ENCODE results near the gene PIGQ.

The PIGQ gene

DNA sequence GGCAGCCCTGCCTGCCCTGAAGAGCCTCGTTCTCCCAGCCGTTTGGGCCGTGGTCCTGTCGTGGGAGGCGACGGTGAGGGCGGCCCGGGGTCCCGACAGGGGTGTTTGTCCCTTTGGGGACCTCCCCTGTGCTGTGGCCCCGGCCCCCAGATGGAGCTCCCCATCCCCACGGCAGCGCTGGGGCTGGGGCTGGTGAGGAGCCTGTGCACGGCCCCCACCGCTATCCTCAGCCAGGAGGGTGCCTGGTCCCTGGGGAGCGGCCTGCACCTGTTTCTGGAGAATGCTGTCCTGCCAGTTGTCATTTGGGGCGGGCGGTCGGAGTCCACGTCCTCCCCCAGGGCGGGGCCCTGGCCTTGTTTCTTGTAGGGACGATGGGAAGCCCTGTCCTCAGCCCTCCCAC lies 35.6 kb upstream of the PIGQ start:
- Histone ChIP-seq H3K27ac (ENCODE audit: low read depth, low read length) (no peak overlapping the region), H3K9ac (ENCODE audit: low read length) (no peak overlapping the region), H3K36me3 (ENCODE audit: low read length) (no peaks in the 10 kb centered on the region), H3K27me3 (ENCODE audit: low read length) (no peaks in the 10 kb centered on the region), H3K9me3 (ENCODE audit: insufficient read depth, low read length) (no peaks in the 10 kb centered on the region), H3F3A (ENCODE audit: insufficient read depth) (no peaks in the 10 kb centered on the region), H3K9me2 (replicated peaks; ENCODE audit: insufficient read depth, low read length) (no peaks in the 10 kb centered on the region), H3K79me2 (ENCODE audit: insufficient read depth, low read length) (peaks cover 64% of the 10 kb centered on the region), H3K4me2 (ENCODE audit: low read depth, low read length, poor library complexity, severe bottlenecking) (no peak overlapping the region), H3K4me3 (ENCODE audit: insufficient read depth, low read length, poor library complexity, severe bottlenecking) (no peak overlapping the region), H2AFZ (ENCODE audit: low read depth, low read length, severe bottlenecking) (no peak overlapping the region), H4K20me1 (ENCODE audit: low read depth, low read length) (no peaks in the 10 kb centered on the region; the same call in 1 of the 2 replicates)
- TF ChIP-seq EZH2phosphoT487 (conservative IDR thresholded peaks at IDR 0.05; ENCODE audit: low read length): no peak
- TF ChIP-seq, protein P1, sequence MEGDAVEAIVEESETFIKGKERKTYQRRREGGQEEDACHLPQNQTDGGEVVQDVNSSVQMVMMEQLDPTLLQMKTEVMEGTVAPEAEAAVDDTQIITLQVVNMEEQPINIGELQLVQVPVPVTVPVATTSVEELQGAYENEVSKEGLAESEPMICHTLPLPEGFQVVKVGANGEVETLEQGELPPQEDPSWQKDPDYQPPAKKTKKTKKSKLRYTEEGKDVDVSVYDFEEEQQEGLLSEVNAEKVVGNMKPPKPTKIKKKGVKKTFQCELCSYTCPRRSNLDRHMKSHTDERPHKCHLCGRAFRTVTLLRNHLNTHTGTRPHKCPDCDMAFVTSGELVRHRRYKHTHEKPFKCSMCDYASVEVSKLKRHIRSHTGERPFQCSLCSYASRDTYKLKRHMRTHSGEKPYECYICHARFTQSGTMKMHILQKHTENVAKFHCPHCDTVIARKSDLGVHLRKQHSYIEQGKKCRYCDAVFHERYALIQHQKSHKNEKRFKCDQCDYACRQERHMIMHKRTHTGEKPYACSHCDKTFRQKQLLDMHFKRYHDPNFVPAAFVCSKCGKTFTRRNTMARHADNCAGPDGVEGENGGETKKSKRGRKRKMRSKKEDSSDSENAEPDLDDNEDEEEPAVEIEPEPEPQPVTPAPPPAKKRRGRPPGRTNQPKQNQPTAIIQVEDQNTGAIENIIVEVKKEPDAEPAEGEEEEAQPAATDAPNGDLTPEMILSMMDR (IDR thresholded peaks at IDR 0.05; ENCODE audit: insufficient read depth, low read length, poor library complexity, severe bottlenecking): no peak

DNA sequence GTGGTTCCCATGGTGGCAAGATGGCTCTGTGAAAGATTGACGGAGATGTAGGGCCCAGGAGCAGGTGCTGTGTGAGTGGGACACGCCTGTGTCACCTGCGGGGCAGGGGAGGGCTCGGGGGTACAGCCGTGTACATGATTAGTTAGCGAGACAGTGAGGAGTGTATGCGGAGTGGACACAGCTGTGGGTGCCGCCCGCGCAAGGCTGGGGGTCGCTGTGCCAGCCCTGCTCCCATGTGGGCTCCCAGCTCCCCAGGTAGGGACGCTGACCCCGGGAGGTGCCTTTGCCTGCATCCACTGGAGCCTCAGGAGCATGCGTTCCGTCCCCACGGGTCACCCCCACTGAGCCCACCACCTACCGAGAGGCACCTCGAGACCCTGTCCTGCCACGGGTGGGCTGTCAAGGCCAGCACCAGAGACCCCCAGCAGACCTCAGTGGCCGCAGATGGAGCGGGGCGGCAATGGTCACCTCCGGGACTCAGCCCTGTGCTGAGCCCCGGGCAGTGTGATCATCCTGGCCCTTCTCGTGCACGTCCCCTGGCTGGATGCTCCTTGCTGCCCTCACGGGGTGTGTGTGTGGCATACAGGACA lies 34.8 kb upstream of the PIGQ start:
- no peaks in the 10 kb centered on the region for H3K9me3 ChIP-seq (ENCODE audit: insufficient read depth, low read length)
- no peak overlapping the region for H3K27ac ChIP-seq (ENCODE audit: low read depth, low read length)
- no peak overlapping the region for H3K9ac ChIP-seq (ENCODE audit: low read length)
- no peaks in the 10 kb centered on the region for H3K36me3 ChIP-seq (ENCODE audit: low read length)
- H3K4me2 ChIP-seq (ENCODE audit: low read depth, low read length, poor library complexity, severe bottlenecking): no peak overlapping the region
- TF ChIP-seq EZH2phosphoT487 (conservative IDR thresholded peaks at IDR 0.05; ENCODE audit: low read length): no peak
- TF ChIP-seq, protein P1 (IDR thresholded peaks at IDR 0.05; ENCODE audit: insufficient read depth, low read length, poor library complexity, severe bottlenecking): no peak
- H4K20me1 ChIP-seq (ENCODE audit: low read depth, low read length): no peaks in the 10 kb centered on the region; the same call in 1 of the 2 replicates
- H3K27me3 ChIP-seq (ENCODE audit: low read length): no peaks in the 10 kb centered on the region
- no peaks in the 10 kb centered on the region for H3K9me2 ChIP-seq (replicated peaks; ENCODE audit: insufficient read depth, low read length)
- H3K79me2 ChIP-seq (ENCODE audit: insufficient read depth, low read length): peaks cover 60% of the 10 kb centered on the region
- H3F3A ChIP-seq (ENCODE audit: insufficient read depth): no peaks in the 10 kb centered on the region
- H2AFZ ChIP-seq (ENCODE audit: low read depth, low read length, severe bottlenecking): no peak overlapping the region
- no peak overlapping the region for H3K4me3 ChIP-seq (ENCODE audit: insufficient read depth, low read length, poor library complexity, severe bottlenecking)

DNA sequence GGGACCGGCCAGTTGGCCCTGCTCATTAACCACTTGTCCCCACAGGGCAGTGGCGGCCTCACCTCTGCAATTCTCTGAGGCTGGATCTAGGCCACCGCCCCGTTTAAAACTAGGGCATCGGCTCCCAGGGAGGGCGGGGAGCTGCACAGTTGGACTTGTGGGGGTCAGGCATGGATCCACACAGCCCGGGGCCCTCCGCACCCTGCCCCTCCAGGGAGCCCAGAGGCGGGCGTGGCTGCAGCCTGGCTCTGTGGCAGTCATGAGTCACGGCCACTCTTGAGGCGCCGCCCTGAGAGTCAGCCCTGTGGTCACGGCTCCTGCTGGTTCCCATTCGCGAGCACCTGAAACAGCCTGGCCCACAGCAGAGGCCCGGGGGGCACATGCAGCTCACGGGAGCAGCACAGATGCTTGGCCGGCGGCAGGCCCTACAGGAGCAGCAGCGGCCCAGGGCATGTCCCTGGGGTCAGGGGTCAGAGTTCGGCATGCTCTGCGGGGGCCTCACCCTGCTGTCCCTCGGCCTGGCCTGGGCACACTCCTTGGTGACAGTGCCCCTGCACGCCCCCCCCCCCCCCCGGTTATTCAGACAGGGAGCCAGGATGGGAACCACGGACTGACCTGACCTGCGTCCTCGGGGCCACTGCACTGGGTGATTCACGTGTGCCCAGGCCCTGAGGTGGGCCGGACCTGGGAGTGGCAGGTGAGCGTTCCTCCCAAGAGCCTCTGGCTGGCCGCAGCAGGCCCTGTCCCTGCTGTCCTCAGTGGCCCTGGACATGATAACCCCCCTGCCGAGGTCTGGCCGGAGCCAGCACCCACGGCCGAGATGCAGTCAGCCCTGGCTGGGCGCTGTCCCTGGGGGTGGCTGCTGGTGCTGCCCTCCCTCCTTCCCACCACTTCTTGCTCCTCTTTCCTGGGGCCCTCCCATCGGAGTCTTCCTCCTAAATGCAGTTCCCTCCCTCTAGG lies 34.0 kb upstream of the PIGQ start:
- H3K36me3 ChIP-seq (ENCODE audit: low read length): no peaks in the 10 kb centered on the region
- no peak overlapping the region for H3K27ac ChIP-seq (ENCODE audit: low read depth, low read length)
- H3K79me2 ChIP-seq (ENCODE audit: insufficient read depth, low read length): peaks cover 52% of the 10 kb centered on the region
- H3K4me2 ChIP-seq (ENCODE audit: low read depth, low read length, poor library complexity, severe bottlenecking): no peak overlapping the region
- no peak overlapping the region for H3K9ac ChIP-seq (ENCODE audit: low read length)
- no peaks in the 10 kb centered on the region for H3F3A ChIP-seq (ENCODE audit: insufficient read depth)
- H3K9me3 ChIP-seq (ENCODE audit: insufficient read depth, low read length): no peaks in the 10 kb centered on the region
- no peaks in the 10 kb centered on the region for H3K9me2 ChIP-seq (replicated peaks; ENCODE audit: insufficient read depth, low read length)
- H2AFZ ChIP-seq (ENCODE audit: low read depth, low read length, severe bottlenecking): no peak overlapping the region
- TF ChIP-seq, protein P1 (IDR thresholded peaks at IDR 0.05; ENCODE audit: insufficient read depth, low read length, poor library complexity, severe bottlenecking): no peak
- TF ChIP-seq EZH2phosphoT487 (conservative IDR thresholded peaks at IDR 0.05; ENCODE audit: low read length): no peak
- H3K4me3 ChIP-seq (ENCODE audit: insufficient read depth, low read length, poor library complexity, severe bottlenecking): no peak overlapping the region
- no peaks in the 10 kb centered on the region for H3K27me3 ChIP-seq (ENCODE audit: low read length)
- H4K20me1 ChIP-seq (ENCODE audit: low read depth, low read length): no peaks in the 10 kb centered on the region; the same call in 1 of the 2 replicates
